GM12892 (cell line): ENCODE results near the gene JARID2.

Experiments
- POLR2A ChIP-seq: IDR thresholded peaks from 2 replicates; pipeline ENCODE4 v1.6.1; 2011; ENCODE audit warnings: low read depth, low read length, control low read depth
- POLR2AphosphoS5 ChIP-seq: IDR thresholded peaks from 2 replicates; pipeline ENCODE4 v1.6.1; 2011; ENCODE audit warnings: low read depth, low read length, control low read depth
- TAF1 ChIP-seq: IDR thresholded peaks from 2 replicates; pipeline ENCODE4 v1.6.1; 2011; ENCODE audit warnings: low read depth, mild to moderate bottlenecking, control low read depth, low read length, borderline replicate concordance

GRCh38 chr6:15483060-15483459, 237.2 kb downstream of the JARID2 start:
- TF ChIP-seq TAF1 (no peak), POLR2A (no peak), POLR2AphosphoS5 (no peak)
